NCI-H2227 (cell line): ENCODE measurements around the gene TH.

Experiments
- DNase-seq: peaks from one replicate; lab custom pipeline; 2025; ENCODE audit not compliant: unreplicated experiment; lab: John Stamatoyannopoulos, UW

TH gene

GRCh38 chr11:2171591-2172003 lies at the start of gene TH:
TSS of gene TH (minus strand) at chr11:2171815. CDS start at chr11:2171786, 29 bp downstream.
- no peak for DNase-seq

- no peak for DNase-seq
Measured at GRCh38 chr11:2221024-2221423, 49.4 kb upstream of the TH start.

GRCh38 chr11:2220173-2220771 lies 48.7 kb upstream of the TH start:
- no peak for DNase-seq

DNA sequence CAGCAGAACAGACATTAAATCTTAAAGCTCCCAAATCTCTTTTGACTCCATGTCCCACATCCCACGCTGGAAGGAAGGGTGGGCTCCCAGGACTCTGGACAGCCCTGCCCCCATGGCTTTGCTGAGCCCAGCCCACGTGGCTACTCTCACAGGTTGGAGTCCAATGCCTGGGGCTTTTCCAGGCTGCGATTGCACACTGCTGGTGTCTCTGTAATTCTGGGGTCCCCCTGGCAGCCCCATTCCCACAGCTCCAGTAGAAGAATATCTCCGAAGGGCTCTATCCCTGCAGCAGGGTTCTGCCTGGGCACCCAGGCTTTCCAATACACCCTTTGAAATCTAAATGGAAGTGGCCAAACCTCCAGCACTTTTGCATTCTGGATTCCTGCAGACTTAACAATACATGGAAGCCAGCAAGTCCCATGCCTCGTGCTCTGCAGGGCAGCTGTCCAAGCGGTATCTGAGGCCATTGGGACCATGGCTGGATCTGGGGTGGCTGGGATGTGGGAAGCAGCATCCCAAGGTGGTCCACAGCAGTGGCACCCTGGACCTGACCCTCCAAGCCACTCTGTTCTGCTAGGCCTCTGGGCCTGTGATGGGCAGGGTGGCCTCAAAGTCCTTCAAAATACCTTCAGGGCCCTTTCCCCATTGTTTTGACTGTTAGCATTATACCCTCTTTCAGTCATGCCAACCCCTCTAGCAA lies 47.9 kb upstream of the TH start:
- DNase-seq = no peak

- DNase-seq = no peak
Measured at GRCh38 chr11:2218031-2218633, 46.5 kb upstream of the TH start.

- no peak for DNase-seq
Measured at GRCh38 chr11:2217211-2218030, 45.8 kb upstream of the TH start.

DNA sequence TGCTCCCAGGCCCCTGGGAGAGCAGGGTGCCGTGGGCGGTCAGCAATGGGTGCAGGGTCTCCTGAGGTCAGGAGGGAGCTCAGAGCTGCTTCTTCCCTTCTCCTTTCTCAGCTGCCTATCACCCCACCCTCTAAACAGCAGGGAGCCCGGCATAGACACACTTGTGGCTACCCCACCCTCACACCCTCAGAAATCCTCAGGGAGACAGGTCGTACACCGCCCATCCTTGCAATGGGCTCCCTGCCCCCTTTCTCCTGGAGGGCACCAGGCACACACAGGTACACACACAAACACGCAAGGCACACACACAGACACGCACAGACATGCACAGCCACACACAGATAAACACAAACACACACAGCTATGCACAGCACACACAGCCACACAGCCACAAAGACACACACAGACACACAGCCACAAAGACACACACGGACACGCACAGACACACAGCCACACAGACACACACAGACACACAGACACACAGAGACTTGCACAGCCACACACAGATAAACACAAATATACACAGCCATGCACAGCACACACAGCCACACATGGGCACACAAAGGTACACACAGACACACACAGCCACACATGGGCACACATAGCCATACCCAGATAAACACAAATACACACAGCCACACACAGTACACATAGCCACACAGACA lies 44.9 kb upstream of the TH start:
- no peak for DNase-seq

DNA sequence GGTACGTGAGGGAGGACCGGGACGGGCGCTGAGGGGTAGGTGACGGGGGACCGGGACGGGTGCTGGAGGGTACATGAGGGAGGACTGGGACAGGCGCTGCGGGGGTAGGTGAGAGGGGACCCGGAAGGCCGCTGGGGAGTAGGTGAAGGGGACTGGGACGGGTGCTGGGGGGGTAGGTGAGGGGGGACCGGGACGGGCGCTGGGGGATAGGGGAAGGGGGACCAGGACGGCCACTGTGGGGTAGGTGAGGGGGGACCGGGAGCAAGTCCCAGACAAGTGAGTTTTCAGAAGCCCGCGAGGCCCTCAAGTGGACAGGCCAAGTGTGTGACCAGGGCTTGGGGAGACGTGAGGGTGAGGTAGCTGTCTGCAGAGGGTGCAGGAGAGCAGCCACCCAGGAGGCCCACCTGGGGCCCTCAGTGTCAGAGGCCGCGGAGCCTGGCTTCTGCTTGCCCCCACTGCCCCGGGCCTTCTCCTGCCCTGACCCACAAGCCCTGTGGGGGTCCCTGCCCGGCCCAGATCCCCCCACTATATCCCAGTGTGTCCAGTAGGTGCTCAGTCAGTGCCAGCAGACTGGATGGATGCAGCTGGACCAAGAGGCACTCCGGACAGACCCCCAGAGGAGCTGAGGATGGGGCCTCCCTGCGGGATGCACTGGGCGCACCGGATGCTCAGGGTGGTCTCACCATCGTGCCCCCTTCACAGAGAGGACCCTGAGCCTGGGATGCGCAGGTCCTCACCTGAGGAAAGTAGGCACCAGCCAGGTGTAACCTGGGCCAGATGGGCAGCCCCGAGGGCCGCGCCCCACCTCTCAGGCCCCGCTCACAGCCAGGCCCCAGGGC lies 44.2 kb upstream of the TH start:
- DNase-seq = no peak

GRCh38 chr11:2215230-2215560 lies 43.6 kb upstream of the TH start:
- DNase-seq = no peak

DNA sequence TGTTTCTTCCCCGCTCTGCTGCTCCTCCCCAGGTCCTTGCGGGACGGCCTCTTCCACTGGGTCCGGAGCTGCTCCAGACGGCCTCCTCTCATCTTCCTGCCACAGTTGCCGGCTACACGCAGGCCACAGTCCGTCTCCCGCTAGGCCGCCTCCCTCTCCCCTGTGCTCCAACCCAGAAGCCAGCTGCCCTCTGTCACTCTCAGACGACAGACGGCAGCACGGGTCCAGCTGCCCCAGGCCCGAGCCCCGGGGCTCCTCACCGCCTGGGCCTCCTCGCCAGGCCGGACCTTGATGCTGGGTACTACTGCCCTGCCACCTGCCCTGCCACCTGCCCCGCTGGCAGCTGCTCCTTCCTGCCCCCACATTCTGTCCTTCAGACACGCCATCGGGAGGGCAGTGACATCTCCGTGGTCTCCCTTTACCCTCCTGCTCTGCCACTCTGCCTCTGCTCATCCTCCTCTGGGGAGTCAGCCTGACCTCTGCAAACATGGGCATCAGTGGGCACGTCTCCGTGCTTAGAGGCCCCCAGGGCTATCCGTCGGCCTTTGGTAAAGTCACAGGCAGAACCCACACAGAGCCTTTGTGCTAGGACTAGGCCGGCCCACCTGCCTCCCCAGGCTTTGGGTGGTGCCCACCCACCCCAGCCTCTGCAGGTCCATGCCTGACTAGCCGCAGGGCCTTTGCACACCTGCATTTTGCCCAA lies 43.1 kb upstream of the TH start:
- DNase-seq = no peak

DNA sequence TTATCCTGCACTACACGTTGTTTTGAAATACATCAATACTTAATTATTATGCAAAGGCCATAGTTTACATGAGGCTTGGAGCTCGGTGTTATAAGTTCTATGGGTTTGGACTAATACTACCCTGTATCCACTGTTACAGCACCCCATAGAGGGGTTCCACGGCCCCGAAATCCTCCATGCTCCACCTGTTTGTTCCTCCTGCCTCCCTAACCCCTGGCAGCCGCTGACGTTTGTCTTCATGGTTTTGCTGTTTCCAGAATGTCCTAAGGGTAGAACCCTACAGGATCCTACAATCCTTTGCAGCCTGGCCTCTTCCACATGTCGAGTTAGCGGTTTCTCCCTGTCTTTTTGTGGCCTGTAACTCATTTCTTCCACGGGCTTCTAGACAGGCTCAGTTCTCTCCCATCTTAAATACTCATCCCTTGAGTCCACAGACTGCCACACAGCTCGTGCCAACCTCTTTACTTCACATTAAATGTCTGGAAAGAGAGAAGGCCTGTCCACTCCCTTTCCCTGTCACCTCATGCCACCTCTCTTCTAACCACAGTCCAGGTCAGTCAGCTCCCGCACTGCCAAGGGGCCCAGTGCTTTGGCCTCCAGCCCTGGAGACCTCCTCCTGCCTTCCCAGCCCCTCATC lies 42.4 kb upstream of the TH start:
- DNase-seq = no peak

- DNase-seq = no peak
Measured at GRCh38 chr11:2213384-2213842, 41.8 kb upstream of the TH start.

DNA sequence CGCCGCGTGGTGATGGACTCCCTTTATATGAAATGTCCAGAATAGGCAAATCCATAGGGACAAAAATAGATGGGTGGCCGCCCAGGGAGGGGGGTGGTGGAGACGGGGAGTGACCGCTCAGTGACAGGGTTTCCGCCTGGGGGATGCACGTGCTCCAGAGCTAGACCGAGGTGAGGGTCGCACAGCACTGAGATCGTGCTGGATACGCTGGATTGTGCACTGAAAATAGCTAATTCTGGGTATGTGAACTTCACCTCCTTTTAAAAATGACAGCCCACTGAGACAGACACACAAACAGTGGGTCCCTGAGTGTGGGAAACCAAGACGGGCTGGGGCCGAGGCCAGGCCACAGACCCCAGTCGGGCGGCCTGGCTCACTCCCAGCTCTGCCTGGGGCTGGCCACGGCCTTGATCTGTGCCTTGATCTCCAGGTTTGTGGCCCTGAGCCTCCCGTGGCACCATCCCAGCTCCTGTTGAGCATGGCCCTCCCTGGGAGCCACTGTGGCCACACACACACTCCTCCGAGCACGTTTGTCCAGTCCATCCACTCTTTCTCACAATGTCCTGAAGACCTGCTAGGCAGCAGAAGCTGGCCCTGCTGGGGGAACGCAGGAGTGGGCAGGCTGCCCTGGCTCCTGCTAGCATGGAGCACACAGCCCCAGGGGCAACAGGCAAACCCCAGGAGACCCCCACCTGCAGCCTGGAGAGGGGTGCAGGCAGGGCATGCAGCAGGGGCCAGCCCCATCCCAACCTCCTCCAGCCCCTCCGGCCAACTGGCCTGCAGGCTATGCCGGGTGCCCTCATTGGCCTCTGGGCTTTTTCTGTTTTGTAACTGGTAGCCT lies 41.0 kb upstream of the TH start:
- DNase-seq = no peak

DNA sequence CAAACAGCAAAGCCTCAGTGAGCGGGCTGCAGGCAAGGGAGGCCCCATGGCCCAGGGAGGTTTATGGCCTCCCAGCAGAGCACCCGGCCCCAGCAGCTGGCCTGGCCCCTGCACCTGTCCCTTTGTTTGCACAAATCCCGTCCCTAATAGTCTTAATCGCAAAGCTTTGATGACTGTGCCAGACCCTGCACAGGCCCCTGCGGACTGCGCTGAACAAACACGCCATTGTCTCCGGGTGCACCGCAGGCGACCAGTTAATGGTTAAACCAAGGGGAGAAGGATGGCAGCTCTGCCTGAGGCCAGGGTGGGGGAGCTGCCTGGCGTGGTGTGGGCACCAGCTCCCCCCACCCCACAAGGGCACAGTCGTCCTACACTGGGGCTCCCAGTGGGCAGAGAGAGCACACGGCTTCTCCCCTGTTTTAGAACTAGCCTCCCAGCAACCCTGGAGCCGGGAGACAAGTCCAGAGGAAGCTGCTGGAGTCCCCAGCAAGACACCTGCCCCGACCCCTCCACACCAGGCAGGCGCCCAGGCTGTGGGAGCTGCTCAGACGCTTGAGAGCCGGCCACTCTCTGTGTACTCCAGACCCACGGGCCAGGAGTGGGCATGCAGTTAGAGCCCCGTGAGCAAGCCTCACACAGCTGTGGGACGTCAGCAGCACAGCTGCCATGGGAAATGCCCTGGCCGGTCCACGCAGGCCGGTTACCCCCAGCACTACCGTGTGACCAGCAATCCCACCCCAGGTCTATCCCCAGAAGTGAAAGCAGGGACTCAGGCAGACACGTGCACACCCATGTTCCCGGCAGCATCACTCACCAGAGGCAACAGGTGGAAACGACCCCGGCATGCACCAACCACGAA lies 39.7 kb upstream of the TH start:
- DNase-seq = peak; percentile 54

GRCh38 chr11:2210366-2211112 lies 38.9 kb upstream of the TH start:
- no peak for DNase-seq

DNA sequence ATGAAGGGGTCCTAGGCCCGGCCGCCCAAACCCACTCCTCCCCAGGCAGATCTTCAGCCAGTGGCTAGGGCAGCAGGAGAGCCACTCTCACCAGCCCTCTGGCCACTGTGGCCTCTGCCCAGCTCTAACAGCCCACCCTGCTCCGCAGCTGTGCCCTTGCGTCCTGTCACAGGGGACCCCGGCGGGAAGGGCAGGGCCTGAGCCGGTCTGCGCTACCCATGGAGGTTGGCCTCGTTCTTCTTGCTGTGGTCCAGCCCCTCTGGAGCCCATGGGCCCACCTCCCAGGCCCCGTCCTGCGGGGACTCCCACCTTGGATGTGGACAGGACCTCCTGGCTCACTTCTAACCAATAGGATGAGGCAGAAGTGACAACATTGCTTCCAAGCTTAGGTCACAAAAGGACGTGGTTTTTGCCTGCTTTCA lies 38.3 kb upstream of the TH start:
- no peak for DNase-seq

DNA sequence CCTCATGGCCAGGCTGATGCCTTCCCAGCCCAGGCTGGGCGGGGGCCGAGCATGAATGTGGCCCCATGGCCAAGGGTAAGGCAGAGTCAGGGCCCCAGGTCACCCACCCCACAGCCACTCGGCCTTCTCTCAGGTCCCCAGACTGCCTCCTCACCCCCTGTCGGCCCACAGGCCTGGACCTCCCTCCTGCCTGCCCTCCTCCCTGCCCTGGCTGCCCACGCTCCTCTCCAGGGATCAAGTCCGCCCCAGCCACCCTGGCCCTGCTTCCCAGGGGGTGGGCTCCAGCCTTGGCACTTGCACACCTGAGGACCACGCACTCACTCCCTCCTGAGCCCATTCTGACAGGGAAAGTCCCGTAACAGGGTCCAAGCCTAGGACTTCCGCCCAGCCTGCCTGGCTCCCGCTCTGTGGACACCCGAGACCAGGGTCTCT lies 37.8 kb upstream of the TH start:
- DNase-seq = no peak
